ENCODE results near the gene STRA6.
"Not testable (repeated sequence)": the region's sequence is repeated elsewhere in the genome, so short reads cannot be mapped to it uniquely, and the experiment has no call there.

The STRA6 gene

GRCh38 chr15:74179983-74180880 lies 22.4 kb downstream of the STRA6 start:
- DNase-seq (ENCODE audit: low read depth): no peak

GRCh38 chr15:74179101-74179841 lies 23.3 kb downstream of the STRA6 start:
- DNase-seq (ENCODE audit: low read depth): peak; percentile 60

GRCh38 chr15:74178326-74179100 lies 24.1 kb downstream of the STRA6 start:
- DNase-seq (ENCODE audit: low read depth): no peak

- DNase-seq (ENCODE audit: low read depth): no peak
These were observed 26.0 kb downstream of the STRA6 start for GRCh38 chr15:74176262-74177214.

DNA sequence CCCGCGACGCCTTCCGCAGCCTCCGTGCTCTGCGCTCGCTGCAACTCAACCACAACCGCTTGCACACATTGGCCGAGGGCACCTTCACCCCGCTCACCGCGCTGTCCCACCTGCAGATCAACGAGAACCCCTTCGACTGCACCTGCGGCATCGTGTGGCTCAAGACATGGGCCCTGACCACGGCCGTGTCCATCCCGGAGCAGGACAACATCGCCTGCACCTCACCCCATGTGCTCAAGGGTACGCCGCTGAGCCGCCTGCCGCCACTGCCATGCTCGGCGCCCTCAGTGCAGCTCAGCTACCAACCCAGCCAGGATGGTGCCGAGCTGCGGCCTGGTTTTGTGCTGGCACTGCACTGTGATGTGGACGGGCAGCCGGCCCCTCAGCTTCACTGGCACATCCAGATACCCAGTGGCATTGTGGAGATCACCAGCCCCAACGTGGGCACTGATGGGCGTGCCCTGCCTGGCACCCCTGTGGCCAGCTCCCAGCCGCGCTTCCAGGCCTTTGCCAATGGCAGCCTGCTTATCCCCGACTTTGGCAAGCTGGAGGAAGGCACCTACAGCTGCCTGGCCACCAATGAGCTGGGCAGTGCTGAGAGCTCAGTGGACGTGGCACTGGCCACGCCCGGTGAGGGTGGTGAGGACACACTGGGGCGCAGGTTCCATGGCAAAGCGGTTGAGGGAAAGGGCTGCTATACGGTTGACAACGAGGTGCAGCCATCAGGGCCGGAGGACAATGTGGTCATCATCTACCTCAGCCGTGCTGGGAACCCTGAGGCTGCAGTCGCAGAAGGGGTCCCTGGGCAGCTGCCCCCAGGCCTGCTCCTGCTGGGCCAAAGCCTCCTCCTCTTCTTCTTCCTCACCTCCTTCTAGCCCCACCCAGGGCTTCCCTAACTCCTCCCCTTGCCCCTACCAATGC lies 27.1 kb downstream of the STRA6 start:
- no peak for DNase-seq (ENCODE audit: low read depth)

DNA sequence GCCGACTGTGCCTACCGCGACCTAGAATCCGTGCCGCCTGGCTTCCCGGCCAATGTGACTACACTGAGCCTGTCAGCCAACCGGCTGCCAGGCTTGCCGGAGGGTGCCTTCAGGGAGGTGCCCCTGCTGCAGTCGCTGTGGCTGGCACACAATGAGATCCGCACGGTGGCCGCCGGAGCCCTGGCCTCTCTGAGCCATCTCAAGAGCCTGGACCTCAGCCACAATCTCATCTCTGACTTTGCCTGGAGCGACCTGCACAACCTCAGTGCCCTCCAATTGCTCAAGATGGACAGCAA lies 27.7 kb downstream of the STRA6 start:
- no peak for DNase-seq (ENCODE audit: low read depth)

GRCh38 chr15:74174219-74174957 lies 28.2 kb downstream of the STRA6 start:
- DNase-seq (ENCODE audit: low read depth): no peak

- DNase-seq (ENCODE audit: low read depth): no peak
These were observed 29.0 kb downstream of the STRA6 start, which contains the start of gene ISLR for GRCh38 chr15:74173380-74174218. Gene ISLR, plus strand, starts transcription at chr15:74173710. Its CDS starts 1,149 bp downstream, at chr15:74174859.

GRCh38 chr15:74172701-74173379 lies 29.7 kb downstream of the STRA6 start:
- DNase-seq (ENCODE audit: low read depth): no peak

- DNase-seq (ENCODE audit: low read depth): no peak
These were observed 30.5 kb downstream of the STRA6 start for GRCh38 chr15:74171965-74172541.

DNA sequence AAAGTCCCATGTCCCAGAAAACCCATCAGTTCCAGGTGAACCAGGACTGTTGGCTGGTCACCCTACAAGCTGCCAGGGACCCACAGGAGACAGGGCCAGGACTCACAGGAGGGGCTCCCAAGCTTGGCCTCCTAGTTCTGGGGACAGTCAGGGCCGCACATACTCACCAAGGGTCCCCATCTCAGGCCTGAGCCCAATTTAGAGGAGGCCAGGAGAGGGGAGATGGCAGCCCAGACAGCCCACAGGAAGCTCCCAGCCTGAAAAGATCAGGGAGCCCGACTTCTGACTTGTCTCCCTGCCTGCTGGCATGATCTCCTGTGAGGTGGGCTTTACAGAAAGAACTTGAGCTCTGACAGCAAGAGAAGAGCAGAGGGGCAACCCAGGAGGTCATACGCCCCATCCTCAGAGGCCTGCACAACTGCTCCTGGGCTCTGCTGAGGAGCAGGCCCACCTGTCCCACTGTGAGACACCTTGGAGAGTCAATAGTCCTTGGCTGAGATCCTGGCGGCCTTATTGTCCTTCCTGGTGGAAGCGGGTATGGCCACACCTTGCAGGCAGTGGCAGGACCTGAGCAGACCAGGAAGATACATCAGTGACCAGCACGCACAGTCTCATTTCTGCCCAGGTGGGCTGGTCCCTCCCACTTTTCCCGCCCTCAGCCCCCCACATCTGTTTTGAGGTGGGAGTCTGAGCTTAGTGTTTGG lies 31.6 kb downstream of the STRA6 start:
- no peak for DNase-seq (ENCODE audit: low read depth)

- no peak for DNase-seq (ENCODE audit: low read depth)
These were observed 32.3 kb downstream of the STRA6 start for GRCh38 chr15:74170071-74170844.

- DNase-seq (ENCODE audit: low read depth): no peak
These were observed 33.9 kb downstream of the STRA6 start for GRCh38 chr15:74168711-74169126.

GRCh38 chr15:74167891-74168331 lies 34.7 kb downstream of the STRA6 start:
- DNase-seq (ENCODE audit: low read depth): no peak

GRCh38 chr15:74165461-74165860 lies 37.1 kb downstream of the STRA6 start:
- no peak for DNase-seq (ENCODE audit: low read depth)

- DNase-seq (ENCODE audit: low read depth): not testable (repeated sequence)
These were observed 40.4 kb downstream of the STRA6 start for GRCh38 chr15:74162195-74162536.

Data from HS-5 (cell line).